Activated naive CD4-positive, alpha-beta T cell (primary cell): ENCODE measurements around the gene CLTC.

Source experiments
- DNase-seq, 4 experiments: peaks; one replicate each; lab custom pipeline; 2025; lab: John Stamatoyannopoulos, UW

CLTC gene

GRCh38 chr17:59727817-59728533 is 108.3 kb downstream of the CLTC start:
- no peak for DNase-seq

- DNase-seq = no peak
Observed at GRCh38 chr17:59730268-59730834, 110.7 kb downstream of the CLTC start.

GRCh38 chr17:59733697-59734096 is 114.0 kb downstream of the CLTC start:
- DNase-seq = no peak

- no peak for DNase-seq
Observed at GRCh38 chr17:59734226-59734625, 114.5 kb downstream of the CLTC start.

GRCh38 chr17:59737324-59737723 is 117.6 kb downstream of the CLTC start:
- DNase-seq = no peak

GRCh38 chr17:59743842-59744241 is 124.1 kb downstream of the CLTC start:
- no peak for DNase-seq

- DNase-seq = no peak
Observed at GRCh38 chr17:59745040-59745439, 125.3 kb downstream of the CLTC start.
